K562 (cell line): ENCODE data around the gene EIPR1. TPM values are rescaled to one million over a fixed set of nuclear protein-coding genes. Genes with fewer than 3 reads are reported as not detected.

Source experiments
- ATAC-seq: fragments of 200-7000 bp; cut with Tn5 transposase; 3 replicates; pipeline ENCODE4 v1.9.1; 2020; ENCODE audit warnings: moderate library complexity
- BruUV-seq: library from RNA; stranded (reverse); fragments of 400-500 nt; replicated peaks from 2 replicates; lab custom pipeline; 2021; lab: Mats Ljungman, UMichigan
- CTCF ChIA-PET: fragments of 300-600 bp; formaldehyde crosslinking; extraction: SDS; loops from one replicate; lab custom pipeline; 2021; ENCODE audit warnings: low intra/inter-chr PET ratio; lab: Yijun Ruan, JAX
- POLR2A ChIA-PET: fragments of 300-600, 350-650 bp; sonication (Branson Sonifier 250); formaldehyde crosslinking; extraction: SDS; loops from one replicate; lab custom pipeline; 2021; ENCODE audit warnings: antibody characterized with exemption, inconsistent platforms; lab: Yijun Ruan, JAX
- DNase-seq, 4 experiments: peaks; one replicate each; pipeline versions ENCODE4 v3.0.0 to v3.0.0-alpha.2; 2011 to 2018; ENCODE audit warnings: low spot score in 3 of 4, mixed read lengths in 3 of 4; ENCODE audit errors: extremely low read depth in 1 of 4
- FAIRE-seq: peaks from 2 replicates; lab custom pipeline; 2011; peaks lifted over from hg19 to GRCh38; lab: Jason Lieb, UNC
- H2AFZ ChIP-seq: 2 replicates; pipeline ENCODE4 v1.6.0; 2011; ENCODE audit warnings: low read depth, low read length, control low read depth, inconsistent platforms
- H3K27ac ChIP-seq: fragments of 200-600 bp; 3 replicates; pipeline ENCODE4 v1.8.0; 2011; ENCODE audit warnings: low read depth, mild to moderate bottlenecking, control low read depth, inconsistent platforms, low read length, moderate library complexity, mixed read lengths; ENCODE audit errors: extremely low read depth
- H3K27me3 ChIP-seq, 2 experiments: fragments of 300-600 bp in 1 of 2; 2 replicates in 1 of 2; 3 replicates in 1 of 2; pipeline versions ENCODE4 v1.6.0 to v1.8.0; 2011; ENCODE audit warnings: inconsistent platforms in 2 of 2, low read length in 2 of 2, mild to moderate bottlenecking in 1 of 2, mixed read lengths in 1 of 2, moderate library complexity in 1 of 2; ENCODE audit not compliant: control insufficient read depth in 2 of 2, insufficient read depth in 2 of 2
- H3K36me3 ChIP-seq: fragments of 300-600 bp; 3 replicates; pipeline ENCODE4 v1.8.0; 2011; ENCODE audit warnings: mild to moderate bottlenecking, low read length, inconsistent platforms; ENCODE audit not compliant: control insufficient read depth, insufficient read depth
- H3K4me1 ChIP-seq, 2 experiments: fragments of 200-600 bp in 1 of 2; replicated peaks in 1 of 2; 2 replicates in 1 of 2; 3 replicates in 1 of 2; pipeline versions ENCODE4 v1.5.1 to v1.8.0; 2011; ENCODE audit warnings: inconsistent platforms in 2 of 2, low read length in 2 of 2, mild to moderate bottlenecking in 1 of 2, mixed read lengths in 1 of 2, moderate library complexity in 1 of 2; ENCODE audit not compliant: control insufficient read depth in 2 of 2, insufficient read depth in 2 of 2
- H3K4me2 ChIP-seq: 2 replicates; pipeline ENCODE4 v1.6.1; 2011; ENCODE audit warnings: low read length, control low read depth, inconsistent platforms, mixed read lengths; ENCODE audit not compliant: insufficient read depth
- H3K4me3 ChIP-seq: fragments of 200-600 bp; sonication (generic), shearing (Covaris generic); 2 replicates; pipeline ENCODE4 v1.5.1; 2016; ENCODE audit warnings: control low read depth, inconsistent platforms
- H3K79me2 ChIP-seq: fragments of 200-600 bp; 3 replicates; pipeline ENCODE4 v1.8.0; 2011; ENCODE audit warnings: low read length, inconsistent platforms; ENCODE audit not compliant: control insufficient read depth, insufficient read depth
- H3K9ac ChIP-seq, 2 experiments: 2 replicates each; pipeline versions ENCODE4 v1.6.0 to v1.6.1; 2011; ENCODE audit warnings: low read depth in 2 of 2, low read length in 2 of 2, control low read depth in 1 of 2, inconsistent platforms in 1 of 2, mild to moderate bottlenecking in 1 of 2, mixed read lengths in 1 of 2; ENCODE audit not compliant: insufficient read depth in 1 of 2
- H3K9me1 ChIP-seq: one replicate; pipeline ENCODE4 v1.6.0; 2011; ENCODE audit warnings: inconsistent platforms, mild to moderate bottlenecking, low read length, moderate library complexity; ENCODE audit not compliant: control insufficient read depth, insufficient read depth
- H3K9me3 ChIP-seq: replicated peaks from 2 replicates; pipeline ENCODE4 v1.5.1; 2011; ENCODE audit warnings: low read depth, low read length, inconsistent platforms; ENCODE audit not compliant: control insufficient read depth, insufficient read depth
- H4K20me1 ChIP-seq: replicated peaks from 2 replicates; pipeline ENCODE4 v1.6.1; 2011; ENCODE audit warnings: low read length, inconsistent platforms, mixed read lengths; ENCODE audit not compliant: control insufficient read depth, insufficient read depth
- HSF4 ChIP-seq: fragments of 250-450 bp; sonication (Bioruptor Pico); IDR thresholded peaks from 2 replicates; pipeline ENCODE4 v2.1.2; 2022; ENCODE audit warnings: mild to moderate bottlenecking, moderate library complexity, borderline replicate concordance
- MECOM ChIP-seq: fragments of 250-450 bp; sonication (Bioruptor Pico); IDR thresholded peaks from 2 replicates; pipeline ENCODE4 v1.8.0; 2022; ENCODE audit warnings: inconsistent platforms
- RBM15 ChIP-seq: fragments of 200-400 bp; formaldehyde crosslinking; IDR thresholded peaks from 2 replicates; pipeline ENCODE4 v1.6.1; 2018; ENCODE audit warnings: mild to moderate bottlenecking, low read length, moderate library complexity; ENCODE audit not compliant: insufficient read depth
- TAF1 ChIP-seq: IDR thresholded peaks from 2 replicates; pipeline ENCODE4 v1.6.1; 2011; ENCODE audit warnings: mild to moderate bottlenecking, low read length, moderate library complexity; ENCODE audit not compliant: insufficient read depth, control insufficient read depth, severe bottlenecking; ENCODE audit errors: extremely low read depth
- WHSC1 ChIP-seq: IDR thresholded peaks from one replicate; pipeline ENCODE4 v1.6.1; 2012; ENCODE audit warnings: low read length, control low read depth, inconsistent platforms
- XRCC4 ChIP-seq: IDR thresholded peaks from one replicate; pipeline ENCODE4 v1.6.1; 2011; ENCODE audit not compliant: insufficient read depth, insufficient read length; ENCODE audit errors: extremely low read depth
- ZNF431 ChIP-seq: sonication (generic); formaldehyde crosslinking; IDR thresholded peaks from 2 replicates; pipeline ENCODE4 v1.8.0; 2022; ENCODE audit warnings: mild to moderate bottlenecking, missing genetic modification reagents
- ZNF780A ChIP-seq: fragments of 250-450 bp; sonication (Bioruptor Pico); IDR thresholded peaks from 2 replicates; pipeline ENCODE4 v1.5.0; 2021; ENCODE audit warnings: mild to moderate bottlenecking
- WGBS: fragments of 100-300 bp; shearing (Covaris generic); methylation state at CpG from one replicate; pipeline ENCODE4 v1.1.6; 2016; ENCODE audit warnings: low coverage, mixed read lengths; ENCODE audit not compliant: insufficient coverage; ENCODE audit errors: missing lambda C conversion rate; 5-methylcytosine and 5-hydroxymethylcytosine counted together
- in situ Hi-C: fragments of 300-500 bp; cut with MboI; formaldehyde crosslinking; loops from 4 replicates; pipeline ENCODE4 v1.15.0; 2018; ENCODE audit warnings: inconsistent platforms, mixed read lengths
- intact Hi-C: fragments of 100-400 bp; cut with micrococcal nuclease; formaldehyde crosslinking; loops from 2 replicates; pipeline ENCODE4 v1.14.2; 2022
- polyA plus RNA-seq, 8 experiments: library from polyadenylated mRNA; depleted of rRNA in 4 of 8; stranded (reverse) in 5 of 8; unstranded in 3 of 8; fragments of >200 nt; fragmentation: Nextera tagmentation in 2 of 8; fragmentation: Illumina TruSeq in 1 of 8; extraction: Ambion mirVana in 2 of 8; extraction: Trizol in 1 of 8; gene quantifications; 2 replicates each; pipeline versions ENCODE4 v1.2.1 to v1.2.3, GENCODE V29; 2011 to 2014; ENCODE audit warnings: inconsistent platforms in 1 of 8, missing spikeins in 1 of 8
- total RNA-seq, 7 experiments: library from RNA; depleted of rRNA in 6 of 7; stranded (reverse); fragments of >200 nt in 6 of 7; fragmentation: Illumina TruSeq in 2 of 7; extraction: Trizol in 2 of 7; gene quantifications; 2 replicates each; pipeline versions ENCODE4 v1.2.1 to v1.2.3, GENCODE V29; 2011 to 2021; ENCODE audit warnings: low replicate concordance in 1 of 7
- TF ChIP-seq, protein P1 (sequence below): fragments of 450-650 bp; IDR thresholded peaks from 2 replicates; pipeline ENCODE4 v1.6.1; 2016; ENCODE audit warnings: borderline replicate concordance
- TF ChIP-seq, protein P2 (sequence below): fragments of 250-450 bp; sonication (Bioruptor Pico); IDR thresholded peaks from 2 replicates; pipeline ENCODE4 v1.4.0; 2020; ENCODE audit warnings: mild to moderate bottlenecking, moderate library complexity

EIPR1 gene
- total and polyA plus RNA-seq, 9 of the 15 experiments (the other 6 are each of a cell fraction or from before 2014, with no cell fraction given) = 19.9 to 54.4 (median 35.9) TPM

DNA sequence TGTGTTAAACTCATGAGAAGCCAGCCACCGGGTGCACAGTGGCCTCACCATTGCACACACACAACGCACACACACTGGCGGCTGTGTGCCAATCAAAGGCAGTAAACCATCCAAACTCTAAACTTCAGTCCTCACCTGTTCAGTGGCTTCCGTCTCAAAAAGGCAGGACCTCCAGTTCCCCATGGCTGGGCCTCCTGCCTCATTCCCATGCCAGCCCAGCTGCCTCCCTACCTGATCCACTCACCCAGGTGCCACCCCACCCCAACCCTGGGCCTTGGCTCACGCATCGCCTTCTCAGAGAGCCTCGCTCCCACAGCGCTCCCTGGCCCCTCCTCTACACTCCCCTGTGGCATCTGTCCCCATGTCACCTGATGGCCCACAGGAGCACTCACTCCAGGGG is 190.9 kb downstream of the EIPR1 start:
- H3K4me1 ChIP-seq = no peaks in the 10 kb centered on the region
- H4K20me1 ChIP-seq = no peaks in the 10 kb centered on the region
- H3K9me1 ChIP-seq = no peaks in the 10 kb centered on the region
- no peaks in the 10 kb centered on the region for H3K9me3 ChIP-seq
- H3K9ac ChIP-seq = no peak overlapping the region
- no TSS peak for BruUV-seq
- H3K36me3 ChIP-seq = peaks cover 11% of the 10 kb centered on the region; the same call in 1 of the 3 replicates
- in situ Hi-C loops = no loop called here
- H2AFZ ChIP-seq = no peak overlapping the region
- FAIRE-seq (no peak), DNase-seq (no peak), ATAC-seq (no peak; the same call in 2 of the 3 replicates)
- 99% methylated on average over 7 of the region's 8 CpGs for WGBS
- intact Hi-C loops = no loop called here
- no peak overlapping the region for H3K4me3 ChIP-seq
- CTCF ChIA-PET = no interaction called here
- H3K79me2 ChIP-seq = no peaks in the 10 kb centered on the region
- H3K27me3 ChIP-seq = no peaks in the 10 kb centered on the region
- POLR2A ChIA-PET = no interaction called here
- no peak overlapping the region for H3K27ac ChIP-seq
- H3K4me2 ChIP-seq = no peak overlapping the region
- TF ChIP-seq HSF4 = no peak

DNA sequence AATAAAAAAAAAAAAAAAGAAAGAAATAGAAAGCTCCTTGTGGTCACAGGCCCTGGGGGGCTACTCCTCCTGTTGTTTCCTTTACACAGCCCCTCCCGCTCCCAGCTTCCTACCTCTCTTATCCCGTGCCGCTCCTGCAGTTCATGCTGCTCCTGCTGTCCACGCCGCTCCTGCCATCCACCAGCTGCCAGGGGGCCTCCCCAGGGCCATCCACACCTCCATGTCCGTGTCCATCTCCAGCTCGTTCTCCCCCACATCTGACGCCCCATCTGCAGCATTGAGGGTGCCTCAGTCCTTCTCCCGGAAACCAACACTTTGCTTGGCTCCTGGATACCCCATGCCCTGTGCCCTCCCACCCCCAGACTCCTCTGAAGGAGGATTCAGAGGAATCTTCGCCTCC is 191.7 kb downstream of the EIPR1 start:
- Histone ChIP-seq H3K27ac (no peak overlapping the region), H3K4me2 (no peak overlapping the region), H2AFZ (no peak overlapping the region), H4K20me1 (no peaks in the 10 kb centered on the region), H3K27me3 (no peaks in the 10 kb centered on the region), H3K36me3 (peaks cover 10% of the 10 kb centered on the region; the same call in 1 of the 3 replicates), H3K9me3 (no peaks in the 10 kb centered on the region), H3K4me1 (peaks cover 0 to 1% of the 10 kb centered on the region in 2 experiments; a peak in 1 of 5 replicates), H3K9me1 (no peaks in the 10 kb centered on the region), H3K4me3 (no peak overlapping the region), H3K9ac (no peak overlapping the region; a peak in 1 of 4 replicates), H3K79me2 (no peaks in the 10 kb centered on the region)
- WGBS = 100% methylated on average over 3 of the region's 10 CpGs
- FAIRE-seq (no peak), ATAC-seq (no peak), DNase-seq (no peak)
- POLR2A ChIA-PET = interaction anchor here (0.6 kb wide), 1 partner anchor 67 kb away, joined by 4 read pairs; no protein-coding TSS in a partner anchor
- in situ Hi-C loops (no loop called here), intact Hi-C loops (no loop called here)
- CTCF ChIA-PET = no interaction called here
- no TSS peak for BruUV-seq
- TF ChIP-seq, protein P1, sequence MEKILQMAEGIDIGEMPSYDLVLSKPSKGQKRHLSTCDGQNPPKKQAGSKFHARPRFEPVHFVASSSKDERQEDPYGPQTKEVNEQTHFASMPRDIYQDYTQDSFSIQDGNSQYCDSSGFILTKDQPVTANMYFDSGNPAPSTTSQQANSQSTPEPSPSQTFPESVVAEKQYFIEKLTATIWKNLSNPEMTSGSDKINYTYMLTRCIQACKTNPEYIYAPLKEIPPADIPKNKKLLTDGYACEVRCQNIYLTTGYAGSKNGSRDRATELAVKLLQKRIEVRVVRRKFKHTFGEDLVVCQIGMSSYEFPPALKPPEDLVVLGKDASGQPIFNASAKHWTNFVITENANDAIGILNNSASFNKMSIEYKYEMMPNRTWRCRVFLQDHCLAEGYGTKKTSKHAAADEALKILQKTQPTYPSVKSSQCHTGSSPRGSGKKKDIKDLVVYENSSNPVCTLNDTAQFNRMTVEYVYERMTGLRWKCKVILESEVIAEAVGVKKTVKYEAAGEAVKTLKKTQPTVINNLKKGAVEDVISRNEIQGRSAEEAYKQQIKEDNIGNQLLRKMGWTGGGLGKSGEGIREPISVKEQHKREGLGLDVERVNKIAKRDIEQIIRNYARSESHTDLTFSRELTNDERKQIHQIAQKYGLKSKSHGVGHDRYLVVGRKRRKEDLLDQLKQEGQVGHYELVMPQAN = no peak
- TF ChIP-seq XRCC4 (no peak), MECOM (CRISPR knock-in tag) (no peak), WHSC1 (no peak), RBM15 (no peak), ZNF431 (CRISPR knock-in tag) (no peak), TAF1 (no peak), ZNF780A (CRISPR knock-in tag) (no peak)
- TF ChIP-seq, protein P2, sequence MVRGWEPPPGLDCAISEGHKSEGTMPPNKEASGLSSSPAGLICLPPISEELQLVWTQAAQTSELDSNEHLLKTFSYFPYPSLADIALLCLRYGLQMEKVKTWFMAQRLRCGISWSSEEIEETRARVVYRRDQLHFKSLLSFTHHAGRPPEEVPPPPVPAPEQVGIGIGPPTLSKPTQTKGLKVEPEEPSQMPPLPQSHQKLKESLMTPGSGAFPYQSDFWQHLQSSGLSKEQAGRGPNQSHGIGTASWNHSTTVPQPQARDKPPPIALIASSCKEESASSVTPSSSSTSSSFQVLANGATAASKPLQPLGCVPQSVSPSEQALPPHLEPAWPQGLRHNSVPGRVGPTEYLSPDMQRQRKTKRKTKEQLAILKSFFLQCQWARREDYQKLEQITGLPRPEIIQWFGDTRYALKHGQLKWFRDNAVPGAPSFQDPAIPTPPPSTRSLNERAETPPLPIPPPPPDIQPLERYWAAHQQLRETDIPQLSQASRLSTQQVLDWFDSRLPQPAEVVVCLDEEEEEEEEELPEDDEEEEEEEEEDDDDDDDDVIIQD (CRISPR knock-in tag) = no peak
